ENCODE data around the gene NAPA. TPM values are rescaled to one million over a fixed set of nuclear protein-coding genes. Genes with fewer than 3 reads are reported as not detected.

NAPA gene
- total and polyA plus RNA-seq, 2 of the 13 experiments (the other 11 are each of a cell fraction or from before 2014, with no cell fraction given): 32.6 to 65.9 TPM

GRCh38 chr19:47493378-47494210 is 21.3 kb downstream of the NAPA start:
- no peak overlapping the region for H3K9ac ChIP-seq (ENCODE audit: insufficient read depth, low read depth, low read length)
- POLR2A ChIA-PET: no interaction called here

More at GRCh38 chr19:47493378-47494210, 21.3 kb downstream of the NAPA start:
- Histone ChIP-seq H3K9me3 (ENCODE audit: low read length) (no peaks in the 10 kb centered on the region), H3K4me1 (ENCODE audit: insufficient read depth, low read length) (no peaks in the 10 kb centered on the region), H3K4me2 (ENCODE audit: low read depth, low read length) (no peak overlapping the region), H3K27ac (ENCODE audit: extremely low read length, insufficient read depth, low read length) (no peak overlapping the region), H3K36me3 (replicated peaks in 1 of 2; ENCODE audit: control insufficient read depth in 1 of 2, insufficient read depth in 2 of 2, low read length in 2 of 2) (peaks cover 19 to 22% of the 10 kb centered on the region in 2 experiments; a peak in 4 of 5 replicates), H2AFZ (ENCODE audit: low read length) (no peak overlapping the region), H3K4me3 (replicated peaks in 1 of 3; ENCODE audit: insufficient read depth in 1 of 3, low read depth in 2 of 3, low read length in 3 of 3) (no peak overlapping the region), H3K79me2 (ENCODE audit: insufficient read depth, low read length) (no peaks in the 10 kb centered on the region), H4K20me1 (ENCODE audit: insufficient read depth, low read length) (no peaks in the 10 kb centered on the region), H3K27me3 (ENCODE audit: control insufficient read depth in 1 of 2, insufficient read depth in 2 of 2, low read length in 2 of 2) (no peaks in the 10 kb centered on the region)
- ATAC-seq: no peak
- no peak for DNase-seq (ENCODE audit: low spot score)
- in situ Hi-C loops (cut with HindIII; ENCODE audit: extremely low pct_ligation_motif_present, low pct_unique_long_range_greater_than_20kb) (no loop called here), intact Hi-C loops (cut with micrococcal nuclease; ENCODE audit: unreplicated experiment) (no loop called here)
- TF ChIP-seq SP2 (CRISPR knock-in tag; IDR thresholded peaks at IDR 0.05): no peak
- no peak for TF ChIP-seq DZIP1 (CRISPR knock-in tag; IDR thresholded peaks at IDR 0.05)
- TF ChIP-seq PAXIP1 (CRISPR knock-in tag; conservative IDR thresholded peaks at IDR 0.05): no peak
- no peak for TF ChIP-seq ZBTB8A (CRISPR knock-in tag; IDR thresholded peaks at IDR 0.05; ENCODE audit: borderline replicate concordance, low read depth)
- no peak for TF ChIP-seq ZNF687 (CRISPR knock-in tag; IDR thresholded peaks at IDR 0.05)
- TF ChIP-seq LBX2 (CRISPR knock-in tag; IDR thresholded peaks at IDR 0.05; ENCODE audit: borderline replicate concordance): no peak
- TF ChIP-seq CBX5 (CRISPR knock-in tag; IDR thresholded peaks at IDR 0.05; ENCODE audit: borderline replicate concordance): no peak
- WGBS (ENCODE audit: low lambda C conversion rate): 90% methylated on average over 12 of the region's 18 CpGs
- no TSS peak for BruUV-seq (replicated peaks)
- no peak for FAIRE-seq
- CTCF ChIA-PET (ENCODE audit: low intra/inter-chr PET ratio, low total read pairs): no interaction called here
